Vagina (tissue), 2 donors: ENCODE data around the gene JAK1. TPM values are rescaled to one million over a fixed set of nuclear protein-coding genes. Genes with fewer than 3 reads are reported as not detected.

ENCODE experiments used
- DNase-seq, 2 donors: peaks; one replicate each; pipeline ENCODE4 v3.0.0-alpha.2; 2017; ENCODE audit errors: extremely low spot score in 2 of 2
- H3K27ac ChIP-seq: fragments of 200-600 bp; sonication (generic); one replicate; pipeline ENCODE4 v1.5.1; 2019
- H3K27me3 ChIP-seq: fragments of 200-600 bp; sonication (generic); one replicate; pipeline ENCODE4 v1.5.1; 2019
- H3K36me3 ChIP-seq, 2 donors: fragments of 200-600 bp; sonication (generic); one replicate each; pipeline ENCODE4 v1.5.1; 2017 to 2019
- H3K4me1 ChIP-seq: fragments of 200-600 bp; sonication (generic); one replicate; pipeline ENCODE4 v1.5.1; 2019
- H3K4me3 ChIP-seq, 2 donors: fragments of 200-600 bp; sonication (generic); 1 replicate in 1 of 2; 2 replicates in 1 of 2; pipeline ENCODE4 v1.5.1; 2016 to 2019
- H3K9me3 ChIP-seq: fragments of 200-600 bp; sonication (generic); one replicate; pipeline ENCODE4 v1.5.1; 2019
- CTCF ChIP-seq, 3 experiments: fragments of 450-650 bp in 2 of 3; fragments of 200-600 bp in 1 of 3; sonication (generic) in 1 of 3; IDR thresholded peaks; one replicate each; pipeline ENCODE4 v1.5.1; 2017 to 2019; ENCODE audit warnings: antibody characterized with exemption in 3 of 3, mild to moderate bottlenecking in 2 of 3, moderate library complexity in 2 of 3
- POLR2A ChIP-seq, 2 donors: fragments of 450-650 bp; IDR thresholded peaks; one replicate each; pipeline ENCODE4 v1.6.1; 2017; ENCODE audit warnings: antibody characterized with exemption in 2 of 2, mild to moderate bottlenecking in 2 of 2, moderate library complexity in 2 of 2
- POLR2AphosphoS5 ChIP-seq, 2 donors: sonication (generic); formaldehyde crosslinking; IDR thresholded peaks; one replicate each; pipeline ENCODE4 v1.9.0; 2017; ENCODE audit warnings: antibody characterized with exemption in 2 of 2, mild to moderate bottlenecking in 2 of 2, low read depth in 1 of 2; ENCODE audit not compliant: insufficient read depth in 1 of 2
- intact Hi-C: fragments of 100-400 bp; cut with DNase I; formaldehyde crosslinking; loops from one replicate; pipeline ENCODE4 v1.15.1; 2023
- total RNA-seq: library from RNA; depleted of rRNA; stranded (reverse); fragments of >200 nt; gene quantifications from one replicate; pipeline ENCODE4 v1.2.3, GENCODE V29; 2016

JAK1 gene
- total RNA-seq, 1 donor from 2014 or later: 93.3 TPM

GRCh38 chr1:64996541-64997257 is 30.4 kb upstream of the JAK1 start:
- H3K27me3 ChIP-seq: no peaks in the 10 kb centered on the region
- no peak for TF ChIP-seq POLR2A (IDR thresholded peaks at IDR 0.05)
- TF ChIP-seq POLR2AphosphoS5 (IDR thresholded peaks at IDR 0.05; ENCODE audit: insufficient read depth in 1 of 2, low read depth in 1 of 2): no peak
- TF ChIP-seq CTCF (IDR thresholded peaks at IDR 0.05): no peak
- H3K36me3 ChIP-seq: no peaks in the 10 kb centered on the region
- no peak overlapping the region for H3K27ac ChIP-seq
- DNase-seq: no peak
- no peak overlapping the region for H3K4me3 ChIP-seq
- H3K9me3 ChIP-seq: no peaks in the 10 kb centered on the region
- intact Hi-C loops: no loop called here
- peaks cover 4% of the 10 kb centered on the region for H3K4me1 ChIP-seq

- Histone ChIP-seq H3K27ac (no peak overlapping the region), H3K4me1 (no peaks in the 10 kb centered on the region), H3K36me3 (no peaks in the 10 kb centered on the region), H3K27me3 (no peaks in the 10 kb centered on the region), H3K9me3 (no peaks in the 10 kb centered on the region), H3K4me3 (no peak overlapping the region)
- intact Hi-C loops: no loop called here
- DNase-seq: no peak
- TF ChIP-seq POLR2AphosphoS5 (IDR thresholded peaks at IDR 0.05; ENCODE audit: insufficient read depth in 1 of 2, low read depth in 1 of 2) (no peak), CTCF (IDR thresholded peaks at IDR 0.05) (no peak), POLR2A (IDR thresholded peaks at IDR 0.05) (no peak)
Measured at GRCh38 chr1:64995316-64995715, 29.0 kb upstream of the JAK1 start.

- no peak for TF ChIP-seq POLR2A (IDR thresholded peaks at IDR 0.05)
- TF ChIP-seq POLR2AphosphoS5 (IDR thresholded peaks at IDR 0.05; ENCODE audit: insufficient read depth in 1 of 2, low read depth in 1 of 2): no peak
- no peak for TF ChIP-seq CTCF (IDR thresholded peaks at IDR 0.05)
Measured at GRCh38 chr1:64986903-64987871, 20.8 kb upstream of the JAK1 start.

GRCh38 chr1:64984737-64985136 is 18.4 kb upstream of the JAK1 start:
- H3K36me3 ChIP-seq: no peaks in the 10 kb centered on the region
- peaks cover 15% of the 10 kb centered on the region for H3K4me1 ChIP-seq
- intact Hi-C loops: no loop called here
- H3K9me3 ChIP-seq: no peaks in the 10 kb centered on the region
- no peak for TF ChIP-seq CTCF (IDR thresholded peaks at IDR 0.05)
- no peak for TF ChIP-seq POLR2A (IDR thresholded peaks at IDR 0.05)
- no peak for TF ChIP-seq POLR2AphosphoS5 (IDR thresholded peaks at IDR 0.05; ENCODE audit: insufficient read depth in 1 of 2, low read depth in 1 of 2)
- no peak overlapping the region for H3K4me3 ChIP-seq
- no peak overlapping the region for H3K27ac ChIP-seq
- DNase-seq: peak in 1 of 2 donors; percentile 11
- H3K27me3 ChIP-seq: no peaks in the 10 kb centered on the region

More at GRCh38 chr1:64986903-64987871, 20.8 kb upstream of the JAK1 start:
- Histone ChIP-seq H3K27ac (no peak overlapping the region), H3K4me3 (no peak overlapping the region), H3K27me3 (no peaks in the 10 kb centered on the region), H3K36me3 (no peaks in the 10 kb centered on the region), H3K9me3 (no peaks in the 10 kb centered on the region), H3K4me1 (peaks cover 15% of the 10 kb centered on the region)
- intact Hi-C loops: no loop called here
- peak in 1 of 2 donors; percentile 70 for DNase-seq
